Neural cell (in vitro differentiated cells): ENCODE data around the gene SSR4. TPM values are rescaled to one million over a fixed set of nuclear protein-coding genes. Genes with fewer than 3 reads are reported as not detected.

ENCODE experiments used
- H2AFZ ChIP-seq: fragments of 200-600, 300-800 bp; sonication (generic), shearing (Covaris generic); 2 replicates; pipeline ENCODE4 v1.6.0; 2014; ENCODE audit warnings: low read depth, mild to moderate bottlenecking, antibody characterized with exemption, low read length, moderate library complexity
- H3F3A ChIP-seq: fragments of 200-600 bp; shearing (Covaris generic); 2 replicates; pipeline ENCODE4 v1.6.1; 2016; ENCODE audit warnings: mild to moderate bottlenecking, moderate library complexity, mixed read lengths, antibody characterized with exemption, low read length; ENCODE audit not compliant: insufficient read depth, poor library complexity, severe bottlenecking
- H3K27ac ChIP-seq: fragments of 200-600, 300-800 bp; sonication (generic), shearing (Covaris generic); 2 replicates; pipeline ENCODE4 v1.5.1; 2014; ENCODE audit warnings: mild to moderate bottlenecking, low read length, moderate library complexity
- H3K27me3 ChIP-seq: fragments of 300-800, 200-600 bp; sonication (generic), shearing (Covaris generic); 2 replicates; pipeline ENCODE4 v1.6.0; 2014; ENCODE audit warnings: mild to moderate bottlenecking, low read depth, low read length, moderate library complexity; ENCODE audit not compliant: insufficient read depth
- H3K36me3 ChIP-seq: fragments of 300-800, 200-600 bp; sonication (generic), shearing (Covaris generic); 2 replicates; pipeline ENCODE4 v1.5.1; 2014; ENCODE audit warnings: mild to moderate bottlenecking, antibody characterized with exemption, low read length, moderate library complexity; ENCODE audit not compliant: insufficient read depth
- H3K4me2 ChIP-seq: fragments of 300-800, 200-600 bp; sonication (generic), shearing (Covaris generic); 2 replicates; pipeline ENCODE4 v1.6.0; 2014; ENCODE audit warnings: mild to moderate bottlenecking, low read length
- H3K4me3 ChIP-seq: fragments of 300-800, 200-600 bp; sonication (generic), shearing (Covaris generic); 2 replicates; pipeline ENCODE4 v1.5.1; 2014; ENCODE audit warnings: mild to moderate bottlenecking, low read length, moderate library complexity
- H3K79me2 ChIP-seq: fragments of 200-600 bp; shearing (Covaris generic); replicated peaks from 2 replicates; pipeline ENCODE4 v1.6.0; 2014; ENCODE audit warnings: mild to moderate bottlenecking, low read length, moderate library complexity; ENCODE audit not compliant: insufficient read depth
- H3K9ac ChIP-seq: fragments of 300-800, 200-600 bp; sonication (generic), shearing (Covaris generic); 2 replicates; pipeline ENCODE4 v1.6.1; 2016; ENCODE audit warnings: mild to moderate bottlenecking, low read length, mixed read lengths
- H3K9me2 ChIP-seq: fragments of 200-600 bp; shearing (Covaris generic); 2 replicates; pipeline ENCODE4 v1.6.1; 2016; ENCODE audit warnings: mild to moderate bottlenecking, low read length, mixed read lengths; ENCODE audit not compliant: insufficient read depth
- H3K9me3 ChIP-seq: fragments of 200-600, 300-800 bp; sonication (generic), shearing (Covaris generic); 2 replicates; pipeline ENCODE4 v1.6.1; 2016; ENCODE audit warnings: mild to moderate bottlenecking, mixed run types, low read length, moderate library complexity, mixed read lengths
- H4K20me1 ChIP-seq: fragments of 200-600 bp; shearing (Covaris generic); 2 replicates; pipeline ENCODE4 v1.6.1; 2016; ENCODE audit warnings: mild to moderate bottlenecking, mixed run types; ENCODE audit not compliant: insufficient read depth
- CTCF ChIP-seq: fragments of 450-650 bp; IDR thresholded peaks from 2 replicates; pipeline ENCODE4 v1.5.1; 2014; ENCODE audit warnings: antibody characterized with exemption, mild to moderate bottlenecking, moderate library complexity; ENCODE audit not compliant: poor library complexity, severe bottlenecking
- EP300 ChIP-seq: fragments of 450-650 bp; conservative IDR thresholded peaks from 2 replicates; pipeline ENCODE4 v1.6.1; 2014; ENCODE audit warnings: antibody characterized with exemption, mild to moderate bottlenecking, moderate library complexity; ENCODE audit not compliant: poor library complexity, severe bottlenecking
- EZH2 ChIP-seq: fragments of 200-600, 300-800 bp; shearing (Covaris generic), sonication (generic); IDR thresholded peaks from 2 replicates; pipeline ENCODE4 v1.6.1; 2014; ENCODE audit warnings: antibody characterized with exemption, low read length, borderline replicate concordance, mild to moderate bottlenecking; ENCODE audit not compliant: insufficient read depth, poor library complexity, severe bottlenecking
- MXI1 ChIP-seq: fragments of 450-650 bp; conservative IDR thresholded peaks from 2 replicates; pipeline ENCODE4 v1.6.1; 2014; ENCODE audit warnings: antibody characterized with exemption, mild to moderate bottlenecking; ENCODE audit not compliant: poor library complexity, severe bottlenecking
- POLR2AphosphoS5 ChIP-seq: IDR thresholded peaks from 2 replicates; pipeline ENCODE4 v1.6.1; 2012
- RAD21 ChIP-seq: fragments of 450-650 bp; conservative IDR thresholded peaks from 2 replicates; pipeline ENCODE4 v1.6.1; 2014; ENCODE audit warnings: antibody characterized with exemption, mild to moderate bottlenecking, moderate library complexity
- REST ChIP-seq: IDR thresholded peaks from 2 replicates; pipeline ENCODE4 v1.6.1; 2012; ENCODE audit warnings: borderline replicate concordance
- SMC3 ChIP-seq: fragments of 450-650 bp; conservative IDR thresholded peaks from 2 replicates; pipeline ENCODE4 v1.6.1; 2014; ENCODE audit warnings: antibody characterized with exemption, mild to moderate bottlenecking, moderate library complexity; ENCODE audit not compliant: poor library complexity
- TAF1 ChIP-seq: IDR thresholded peaks from 2 replicates; pipeline ENCODE4 v1.6.1; 2012; ENCODE audit warnings: low read depth
- polyA plus RNA-seq: library from polyadenylated mRNA; depleted of rRNA; stranded (reverse); fragments of >200 nt; gene quantifications from 2 replicates; pipeline ENCODE4 v1.2.3, GENCODE V29; 2014

Gene SSR4
- polyA plus RNA-seq, 1 donor from 2014 or later: 186 TPM

- H3K79me2 ChIP-seq: no peaks in the 10 kb centered on the region
- no peaks in the 10 kb centered on the region for H3K9me2 ChIP-seq
- H3K27ac ChIP-seq: no peak overlapping the region
- TF ChIP-seq CTCF (no peak), SMC3 (no peak), EZH2 (no peak), TAF1 (no peak), MXI1 (no peak), RAD21 (no peak), REST (no peak), POLR2AphosphoS5 (no peak), EP300 (no peak)
- no peak overlapping the region for H3K9ac ChIP-seq
- H4K20me1 ChIP-seq: no peaks in the 10 kb centered on the region
- H3K36me3 ChIP-seq: no peaks in the 10 kb centered on the region
- no peaks in the 10 kb centered on the region for H3F3A ChIP-seq
- H2AFZ ChIP-seq: no peak overlapping the region
- H3K27me3 ChIP-seq: no peaks in the 10 kb centered on the region
- no peak overlapping the region for H3K4me2 ChIP-seq
- no peak overlapping the region for H3K4me3 ChIP-seq
- no peaks in the 10 kb centered on the region for H3K9me3 ChIP-seq
These were observed 15.8 kb upstream of the SSR4 start for GRCh38 chrX:153778684-153779101.

GRCh38 chrX:153779891-153780677 is 14.4 kb upstream of the SSR4 start:
- no peaks in the 10 kb centered on the region for H3F3A ChIP-seq
- H3K36me3 ChIP-seq: no peaks in the 10 kb centered on the region
- no peak overlapping the region for H3K9ac ChIP-seq
- H3K27me3 ChIP-seq: no peaks in the 10 kb centered on the region
- no peak overlapping the region for H2AFZ ChIP-seq
- no peak overlapping the region for H3K4me2 ChIP-seq
- H3K27ac ChIP-seq: no peak overlapping the region
- TF ChIP-seq TAF1: no peak
- no peaks in the 10 kb centered on the region for H3K79me2 ChIP-seq
- H3K9me3 ChIP-seq: no peaks in the 10 kb centered on the region
- no peaks in the 10 kb centered on the region for H3K9me2 ChIP-seq
- H4K20me1 ChIP-seq: no peaks in the 10 kb centered on the region
- H3K4me3 ChIP-seq: no peak overlapping the region
